Esophagus muscularis mucosa (tissue), 4 donors: ENCODE data around the gene RPS6KA2. TPM values are rescaled to one million over a fixed set of nuclear protein-coding genes. Genes with fewer than 3 reads are reported as not detected.

Experiments
- DNase-seq: peaks from one replicate; pipeline ENCODE4 v3.0.0-alpha.2; 2017; ENCODE audit errors: extremely low spot score
- H3K27ac ChIP-seq, 4 donors: fragments of 200-600 bp; sonication (generic); replicated peaks in 1 of 4; 1 replicate in 3 of 4; 2 replicates in 1 of 4; pipeline ENCODE4 v1.5.1; 2016 to 2019; ENCODE audit warnings: mild to moderate bottlenecking in 1 of 4
- H3K27me3 ChIP-seq, 4 donors: fragments of 200-600 bp; sonication (generic); one replicate each; pipeline versions ENCODE4 v1.5.1 to v1.6.0; 2016 to 2019
- H3K36me3 ChIP-seq, 4 donors: fragments of 200-600 bp; sonication (generic); one replicate each; pipeline ENCODE4 v1.5.1; 2016 to 2019
- H3K4me1 ChIP-seq, 4 donors: fragments of 200-600 bp; sonication (generic); one replicate each; pipeline ENCODE4 v1.5.1; 2016 to 2019
- H3K4me3 ChIP-seq, 4 donors: fragments of 200-600 bp; sonication (generic); 1 replicate in 2 of 4; 2 replicates in 2 of 4; pipeline ENCODE4 v1.5.1; 2016 to 2019; ENCODE audit warnings: mild to moderate bottlenecking in 4 of 4, moderate library complexity in 1 of 4
- H3K9me3 ChIP-seq, 4 donors: fragments of 200-600 bp; sonication (generic); 1 replicate in 3 of 4; 2 replicates in 1 of 4; pipeline ENCODE4 v1.5.1; 2016 to 2019
- EP300 ChIP-seq: sonication (generic); formaldehyde crosslinking; IDR thresholded peaks from one replicate; pipeline ENCODE4 v1.6.1; 2017; ENCODE audit warnings: antibody characterized with exemption
- POLR2A ChIP-seq: fragments of 450-650 bp; IDR thresholded peaks from one replicate; pipeline ENCODE4 v1.6.1; 2017; ENCODE audit warnings: antibody characterized with exemption, moderate library complexity, mild to moderate bottlenecking, low read depth
- POLR2AphosphoS5 ChIP-seq, 2 donors: sonication (generic); formaldehyde crosslinking; IDR thresholded peaks; one replicate each; pipeline ENCODE4 v1.6.1; 2017; ENCODE audit warnings: antibody characterized with exemption in 2 of 2
- WGBS: methylation state at CpG from one replicate; pipeline ENCODE4 v1.1.5; 2018; 5-methylcytosine and 5-hydroxymethylcytosine counted together
- intact Hi-C: fragments of 100-400 bp; cut with DNase I; formaldehyde crosslinking; loops from one replicate; pipeline ENCODE4 v1.15.1; 2023
- total RNA-seq, 4 donors: library from RNA; depleted of rRNA; stranded (reverse); fragments of >200 nt; gene quantifications; one replicate each; pipeline versions ENCODE4 v1.1.0 to v1.2.1, GENCODE V29; 2016
- TF ChIP-seq, protein P1 (sequence below), 3 experiments: fragments of 200-600 bp in 2 of 3; fragments of 450-650 bp in 1 of 3; sonication (generic) in 2 of 3; IDR thresholded peaks; one replicate each; pipeline ENCODE4 v1.5.1; 2017 to 2019; ENCODE audit warnings: antibody characterized with exemption in 3 of 3, mild to moderate bottlenecking in 2 of 3, moderate library complexity in 1 of 3

The RPS6KA2 gene
- total RNA-seq, 4 donors from 2014 or later = 83.9 to 126 (median 112) TPM

DNA sequence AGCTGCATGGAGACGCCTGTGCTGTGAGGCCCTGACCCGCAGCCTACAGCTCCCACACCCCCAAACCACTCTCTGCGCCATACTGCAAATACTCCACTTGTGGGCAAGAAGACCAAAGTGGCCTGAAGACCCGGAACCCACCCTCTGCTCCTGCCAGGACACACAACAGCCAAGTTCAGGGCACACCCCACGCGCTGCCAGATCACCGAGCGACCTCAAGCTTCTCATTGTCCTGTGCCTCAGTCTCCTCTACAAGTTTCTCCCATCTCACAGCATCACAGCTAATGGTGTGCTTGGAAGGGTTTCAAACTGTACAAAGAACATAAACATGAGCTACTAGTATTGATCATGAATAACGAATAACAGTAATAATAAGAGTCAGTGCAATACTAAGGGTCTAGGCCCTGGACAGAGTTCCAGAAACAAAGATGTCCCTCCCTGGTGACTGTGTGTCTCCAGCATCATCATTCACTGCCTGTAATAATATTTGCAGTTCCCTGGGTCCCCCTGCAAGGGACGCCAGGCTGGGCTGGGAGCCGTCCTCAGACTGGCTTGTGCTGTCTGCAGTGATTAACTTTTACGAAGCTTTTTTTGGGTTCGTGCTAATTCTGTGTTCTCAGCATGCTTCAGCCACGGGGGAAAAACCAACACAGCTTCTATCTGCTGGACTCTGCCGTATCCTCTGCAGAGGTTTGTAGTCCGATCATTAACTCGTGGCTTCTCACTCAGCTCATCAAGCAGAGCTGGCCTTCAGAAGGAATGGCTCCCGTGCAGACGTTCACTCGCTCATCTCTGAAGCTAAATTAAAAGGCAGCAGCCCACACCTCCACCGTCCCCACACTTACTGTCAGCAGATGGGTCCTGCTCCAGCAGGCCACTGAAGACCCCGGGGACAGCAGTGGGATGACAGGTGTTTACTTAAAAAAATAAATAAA, 162.7 kb downstream of the RPS6KA2 start:
- Histone ChIP-seq H3K27ac (no peak overlapping the region), H3K9me3 (no peaks in the 10 kb centered on the region), H3K4me1 (peaks cover 0 to 19% (median 17%) of the 10 kb centered on the region in 4 donors), H3K27me3 (no peaks in the 10 kb centered on the region), H3K4me3 (no peak overlapping the region), H3K36me3 (peaks cover 3 to 76% (median 48%) of the 10 kb centered on the region in 4 donors)
- TF ChIP-seq, protein P1, sequence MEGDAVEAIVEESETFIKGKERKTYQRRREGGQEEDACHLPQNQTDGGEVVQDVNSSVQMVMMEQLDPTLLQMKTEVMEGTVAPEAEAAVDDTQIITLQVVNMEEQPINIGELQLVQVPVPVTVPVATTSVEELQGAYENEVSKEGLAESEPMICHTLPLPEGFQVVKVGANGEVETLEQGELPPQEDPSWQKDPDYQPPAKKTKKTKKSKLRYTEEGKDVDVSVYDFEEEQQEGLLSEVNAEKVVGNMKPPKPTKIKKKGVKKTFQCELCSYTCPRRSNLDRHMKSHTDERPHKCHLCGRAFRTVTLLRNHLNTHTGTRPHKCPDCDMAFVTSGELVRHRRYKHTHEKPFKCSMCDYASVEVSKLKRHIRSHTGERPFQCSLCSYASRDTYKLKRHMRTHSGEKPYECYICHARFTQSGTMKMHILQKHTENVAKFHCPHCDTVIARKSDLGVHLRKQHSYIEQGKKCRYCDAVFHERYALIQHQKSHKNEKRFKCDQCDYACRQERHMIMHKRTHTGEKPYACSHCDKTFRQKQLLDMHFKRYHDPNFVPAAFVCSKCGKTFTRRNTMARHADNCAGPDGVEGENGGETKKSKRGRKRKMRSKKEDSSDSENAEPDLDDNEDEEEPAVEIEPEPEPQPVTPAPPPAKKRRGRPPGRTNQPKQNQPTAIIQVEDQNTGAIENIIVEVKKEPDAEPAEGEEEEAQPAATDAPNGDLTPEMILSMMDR (IDR thresholded peaks at IDR 0.05) = no peak
- TF ChIP-seq POLR2A (no peak), POLR2AphosphoS5 (IDR thresholded peaks at IDR 0.05) (no peak), EP300 (no peak)
- DNase-seq = no peak
- intact Hi-C loops = loop anchor here (10.0 kb wide), 1 partner anchor 160 kb away; the partner anchor contains the start of gene RPS6KA2
- 90% methylated on average over 22 of the region's 22 CpGs for WGBS

DNA sequence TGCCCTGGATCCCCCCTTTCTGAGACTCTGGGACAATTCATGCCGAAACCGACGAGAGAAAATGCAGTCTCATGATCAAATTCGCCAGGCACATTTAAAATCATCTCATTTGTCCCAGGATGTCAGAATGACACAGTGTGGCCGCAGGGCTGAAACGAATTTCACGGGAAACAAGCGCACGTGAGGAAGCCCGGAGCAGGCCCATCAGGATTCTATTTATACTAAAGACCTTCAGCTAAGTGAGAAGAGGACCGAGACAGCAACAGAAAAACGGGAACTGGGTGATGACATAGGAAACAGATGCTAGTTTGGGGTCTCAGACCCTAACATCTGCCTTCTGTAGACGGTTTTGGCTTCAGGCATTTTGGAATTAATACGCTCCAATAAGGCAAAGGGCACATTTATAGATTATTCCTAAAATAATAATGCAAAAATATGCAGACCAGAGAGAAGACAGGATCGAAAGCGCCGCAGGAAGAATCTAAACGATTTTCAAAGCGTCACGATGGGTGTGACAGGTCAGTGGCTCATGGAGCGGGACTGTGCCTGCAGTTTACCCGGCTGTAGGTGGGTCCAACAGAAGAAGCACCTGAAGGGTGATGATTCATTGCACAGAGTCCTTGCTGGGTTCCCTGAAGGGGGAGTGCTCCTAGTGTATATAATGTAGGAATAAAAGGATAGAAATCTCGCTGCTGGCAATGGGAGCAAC, 163.5 kb downstream of the RPS6KA2 start:
- peaks cover 0 to 19% (median 17%) of the 10 kb centered on the region in 4 donors for H3K4me1 ChIP-seq
- H3K27ac ChIP-seq = no peak overlapping the region
- no peaks in the 10 kb centered on the region for H3K27me3 ChIP-seq
- peaks cover 4 to 77% (median 41%) of the 10 kb centered on the region in 4 donors for H3K36me3 ChIP-seq
- no peaks in the 10 kb centered on the region for H3K9me3 ChIP-seq
- DNase-seq = no peak
- 82% methylated on average over 23 of the region's 23 CpGs for WGBS
- intact Hi-C loops = loop anchor here (10.0 kb wide), 1 partner anchor 161 kb away; the partner anchor contains the start of gene RPS6KA2
- H3K4me3 ChIP-seq = no peak overlapping the region
- no peak for TF ChIP-seq EP300
- TF ChIP-seq, protein P1 (IDR thresholded peaks at IDR 0.05) = no peak
- no peak for TF ChIP-seq POLR2A
- no peak for TF ChIP-seq POLR2AphosphoS5 (IDR thresholded peaks at IDR 0.05)

DNA sequence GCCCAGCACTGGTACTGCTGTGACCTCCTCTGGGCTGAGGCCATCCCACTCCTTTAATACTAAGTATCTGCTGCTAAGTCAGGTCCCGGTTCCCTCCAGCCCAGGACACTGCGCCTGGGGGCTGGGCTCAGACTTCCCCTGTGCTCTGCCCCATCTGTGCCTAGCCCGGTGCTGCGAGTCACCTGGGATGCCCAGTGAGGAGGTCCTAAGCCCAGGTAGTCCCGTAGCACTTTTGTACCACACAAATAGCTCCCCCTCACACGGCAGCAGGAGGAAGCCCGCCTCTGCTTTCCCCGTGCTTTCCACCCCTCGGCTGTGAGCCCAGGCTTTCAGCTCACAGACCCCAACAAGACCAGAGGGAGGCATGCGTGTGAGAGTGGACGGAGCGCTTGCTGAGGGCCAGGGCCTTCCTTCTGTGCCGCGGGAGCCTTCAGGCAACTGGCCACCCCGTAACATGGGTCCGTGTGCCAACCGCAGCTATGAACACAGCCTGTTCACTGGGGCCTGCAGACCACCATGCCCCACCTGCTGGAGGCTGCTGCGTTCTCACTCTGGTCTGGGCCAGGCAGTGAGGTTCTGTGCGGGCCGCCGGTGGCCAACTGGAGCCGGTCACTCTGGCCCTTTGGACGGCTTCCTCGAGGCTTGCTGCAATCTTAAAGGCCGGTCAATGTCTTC, 164.5 kb downstream of the RPS6KA2 start:
- Histone ChIP-seq H3K4me3 (no peak overlapping the region), H3K36me3 (peaks cover 8 to 77% (median 38%) of the 10 kb centered on the region in 4 donors), H3K27me3 (no peaks in the 10 kb centered on the region), H3K4me1 (peaks cover 0 to 19% (median 17%) of the 10 kb centered on the region in 4 donors), H3K9me3 (no peaks in the 10 kb centered on the region), H3K27ac (no peak overlapping the region)
- no peak for DNase-seq
- intact Hi-C loops = loop anchor here (10.0 kb wide), 1 partner anchor 162 kb away; the partner anchor contains the start of gene RPS6KA2
- WGBS = 96% methylated on average over 9 of the region's 25 CpGs
- no peak for TF ChIP-seq POLR2A
- no peak for TF ChIP-seq POLR2AphosphoS5 (IDR thresholded peaks at IDR 0.05)
- TF ChIP-seq EP300 = no peak
- TF ChIP-seq, protein P1 (IDR thresholded peaks at IDR 0.05) = no peak

DNA sequence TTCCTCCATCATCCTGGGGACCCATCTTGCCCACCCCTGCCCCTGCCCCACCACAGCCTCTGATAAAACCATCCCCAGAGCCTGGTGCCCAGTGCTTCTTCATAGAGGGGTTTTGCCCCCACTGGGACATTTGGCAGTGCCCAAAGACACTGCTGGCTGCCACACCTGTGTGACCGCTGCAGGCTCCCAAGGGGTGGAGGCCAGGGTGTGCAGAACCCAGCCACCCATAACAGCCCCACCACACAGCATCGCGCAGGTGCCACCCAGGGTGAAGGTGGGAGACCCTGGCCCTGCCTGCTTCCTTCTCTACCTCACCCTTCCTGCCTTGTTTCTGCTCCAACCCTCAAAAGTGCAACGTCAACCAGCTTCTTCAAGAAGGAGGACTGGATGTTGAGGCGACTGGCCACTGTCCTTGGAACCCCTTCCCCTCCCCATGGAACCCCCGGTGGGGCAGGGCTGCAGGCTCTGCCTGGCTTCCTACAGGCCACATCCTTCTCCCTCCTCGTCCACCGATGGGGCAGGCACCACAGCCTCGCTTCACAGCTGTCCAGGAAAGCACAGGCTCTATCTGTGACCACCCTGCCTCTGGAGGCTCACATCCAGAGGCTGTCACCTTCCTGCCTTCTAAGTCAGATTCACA, 165.1 kb downstream of the RPS6KA2 start:
- no peak for DNase-seq
- no peak overlapping the region for H3K4me3 ChIP-seq
- intact Hi-C loops = loop anchor here (10.0 kb wide), 1 partner anchor 163 kb away; the partner anchor contains the start of gene RPS6KA2
- no peak overlapping the region for H3K27ac ChIP-seq
- H3K36me3 ChIP-seq = peaks cover 8 to 77% (median 34%) of the 10 kb centered on the region in 4 donors
- no peaks in the 10 kb centered on the region for H3K27me3 ChIP-seq
- WGBS = 80% methylated on average over 7 of the region's 9 CpGs
- peaks cover under 1 to 18% (median 16%) of the 10 kb centered on the region in 4 donors for H3K4me1 ChIP-seq
- H3K9me3 ChIP-seq = no peaks in the 10 kb centered on the region
- TF ChIP-seq POLR2A (no peak), EP300 (no peak), POLR2AphosphoS5 (IDR thresholded peaks at IDR 0.05) (no peak)
- TF ChIP-seq, protein P1 (IDR thresholded peaks at IDR 0.05) = no peak
